Panc1 (cell line): ENCODE results near the gene SRF.

Experiments used
- POLR2AphosphoS5 ChIP-seq: IDR thresholded peaks from 2 replicates; pipeline ENCODE4 v1.6.1; 2012; ENCODE audit warnings: mild to moderate bottlenecking, low read depth, low read length, moderate library complexity
- SIN3A ChIP-seq: IDR thresholded peaks from 2 replicates; pipeline ENCODE4 v1.6.1; 2012; ENCODE audit warnings: low read depth, mild to moderate bottlenecking, low read length, moderate library complexity, borderline replicate concordance; ENCODE audit not compliant: insufficient read depth
- TF ChIP-seq, protein P1 (sequence below): fragments of 450-650 bp; IDR thresholded peaks from 2 replicates; pipeline ENCODE4 v1.5.1; 2017; ENCODE audit warnings: mild to moderate bottlenecking

DNA sequence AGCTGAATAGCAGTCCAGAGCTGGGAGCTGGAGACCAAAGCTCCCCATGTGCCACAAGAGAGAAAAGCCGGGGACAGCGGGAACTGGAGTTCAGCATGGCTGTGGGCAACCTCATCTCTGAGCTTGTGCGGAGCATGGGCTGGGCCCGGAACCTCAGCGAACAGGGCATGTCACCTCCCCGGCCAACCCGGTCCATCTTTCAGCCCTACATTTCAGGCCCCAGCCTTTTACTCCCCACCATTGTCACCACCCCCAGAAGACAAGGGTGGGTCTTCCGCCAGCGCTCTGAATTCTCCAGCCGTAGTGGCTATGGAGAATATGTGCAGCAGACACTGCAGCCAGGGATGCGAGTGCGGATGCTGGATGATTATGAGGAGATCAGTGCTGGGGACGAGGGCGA is 14.9 kb downstream of the SRF start:
- TF ChIP-seq, protein P1, sequence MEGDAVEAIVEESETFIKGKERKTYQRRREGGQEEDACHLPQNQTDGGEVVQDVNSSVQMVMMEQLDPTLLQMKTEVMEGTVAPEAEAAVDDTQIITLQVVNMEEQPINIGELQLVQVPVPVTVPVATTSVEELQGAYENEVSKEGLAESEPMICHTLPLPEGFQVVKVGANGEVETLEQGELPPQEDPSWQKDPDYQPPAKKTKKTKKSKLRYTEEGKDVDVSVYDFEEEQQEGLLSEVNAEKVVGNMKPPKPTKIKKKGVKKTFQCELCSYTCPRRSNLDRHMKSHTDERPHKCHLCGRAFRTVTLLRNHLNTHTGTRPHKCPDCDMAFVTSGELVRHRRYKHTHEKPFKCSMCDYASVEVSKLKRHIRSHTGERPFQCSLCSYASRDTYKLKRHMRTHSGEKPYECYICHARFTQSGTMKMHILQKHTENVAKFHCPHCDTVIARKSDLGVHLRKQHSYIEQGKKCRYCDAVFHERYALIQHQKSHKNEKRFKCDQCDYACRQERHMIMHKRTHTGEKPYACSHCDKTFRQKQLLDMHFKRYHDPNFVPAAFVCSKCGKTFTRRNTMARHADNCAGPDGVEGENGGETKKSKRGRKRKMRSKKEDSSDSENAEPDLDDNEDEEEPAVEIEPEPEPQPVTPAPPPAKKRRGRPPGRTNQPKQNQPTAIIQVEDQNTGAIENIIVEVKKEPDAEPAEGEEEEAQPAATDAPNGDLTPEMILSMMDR: no peak
- TF ChIP-seq POLR2AphosphoS5 (no peak), SIN3A (no peak)
